ENCODE results near the gene KCNAB1.
A peak's percentile ranks its signal among the peaks of the same experiment; 100 is the strongest.

KCNAB1 gene

DNA sequence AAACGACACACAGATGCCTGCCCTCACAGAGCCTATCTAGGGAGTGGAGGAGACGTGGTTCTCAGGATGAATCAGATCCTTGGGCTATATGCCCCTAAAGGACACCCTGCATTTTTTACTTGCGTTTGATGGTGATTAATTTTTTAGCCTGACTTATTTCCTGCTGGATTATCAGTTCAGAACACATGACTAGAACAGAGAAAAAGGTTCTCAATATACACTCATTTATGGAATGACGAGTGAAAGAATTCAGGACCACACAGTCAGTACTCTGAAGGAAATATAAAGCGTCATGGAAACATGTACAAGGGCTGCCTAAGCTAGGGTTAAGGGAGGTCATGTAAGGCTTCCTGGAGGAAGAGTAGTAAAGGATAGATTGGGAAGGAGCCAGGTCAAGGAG lies 312.8 kb downstream of the KCNAB1 start:
- no peak overlapping the region for H3K4me3 ChIP-seq (ENCODE audit: low read depth, low read length)

DNA sequence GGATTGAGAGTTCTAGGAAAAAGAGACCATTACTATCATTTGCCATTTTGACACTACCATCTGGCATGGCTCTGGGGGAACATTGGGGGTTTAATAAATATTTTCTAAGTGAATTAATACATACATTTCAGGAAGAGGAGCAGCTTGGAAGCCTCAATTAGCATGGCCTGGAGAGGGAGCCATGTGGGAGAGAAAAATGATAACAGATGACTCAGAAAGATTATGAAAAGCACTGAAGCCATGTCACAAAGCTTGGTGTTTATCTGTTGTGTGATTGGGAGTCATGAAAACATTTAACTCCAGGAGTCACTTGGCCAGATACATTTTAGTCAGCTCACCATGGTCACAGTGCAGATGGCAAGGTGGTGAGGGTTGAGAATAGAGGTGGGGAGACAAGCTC lies 313.5 kb downstream of the KCNAB1 start:
- no peak overlapping the region for H3K4me3 ChIP-seq (ENCODE audit: low read depth, low read length)

DNA sequence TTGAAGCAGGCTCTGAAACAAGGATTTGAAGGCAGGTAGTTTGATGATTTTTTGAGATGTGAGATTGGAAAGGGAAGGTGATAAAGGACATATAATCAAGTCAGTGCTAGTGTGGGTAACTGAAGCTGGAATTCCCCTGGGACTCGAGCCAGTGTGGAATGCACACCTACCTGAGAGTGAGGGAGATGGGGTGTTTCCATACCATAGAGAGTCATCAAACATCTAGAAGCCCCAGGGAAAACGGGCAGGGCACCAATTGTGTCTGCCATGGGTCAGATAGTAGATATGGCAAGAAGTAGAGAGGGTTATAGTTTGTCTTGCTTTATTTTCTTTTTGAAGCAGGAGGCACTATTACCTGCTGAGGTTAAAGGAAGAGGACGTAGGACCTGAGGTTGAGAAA lies 314.5 kb downstream of the KCNAB1 start:
- H3K4me3 ChIP-seq (ENCODE audit: low read depth, low read length) = no peak overlapping the region

DNA sequence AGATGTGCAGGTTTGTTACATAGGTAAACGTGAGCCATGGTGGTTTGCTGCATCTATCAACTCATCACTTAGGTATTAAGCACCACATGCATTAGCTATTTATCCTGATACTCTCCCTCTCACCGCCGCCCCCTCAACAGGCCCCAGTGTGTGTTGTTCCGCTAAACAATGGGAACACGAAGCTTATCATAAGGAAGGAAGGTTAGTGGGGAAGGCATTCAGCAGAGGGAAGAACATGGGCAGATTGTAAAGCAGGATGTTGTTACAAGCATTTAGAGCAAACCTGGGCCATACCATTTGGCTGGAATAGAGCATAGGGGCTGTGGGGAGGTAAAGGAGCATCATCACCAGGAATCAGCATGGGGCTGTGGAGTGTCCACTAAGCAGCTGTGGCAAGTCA lies 322.7 kb downstream of the KCNAB1 start:
- H3K4me3 ChIP-seq (ENCODE audit: low read depth, low read length) = no peak overlapping the region

DNA sequence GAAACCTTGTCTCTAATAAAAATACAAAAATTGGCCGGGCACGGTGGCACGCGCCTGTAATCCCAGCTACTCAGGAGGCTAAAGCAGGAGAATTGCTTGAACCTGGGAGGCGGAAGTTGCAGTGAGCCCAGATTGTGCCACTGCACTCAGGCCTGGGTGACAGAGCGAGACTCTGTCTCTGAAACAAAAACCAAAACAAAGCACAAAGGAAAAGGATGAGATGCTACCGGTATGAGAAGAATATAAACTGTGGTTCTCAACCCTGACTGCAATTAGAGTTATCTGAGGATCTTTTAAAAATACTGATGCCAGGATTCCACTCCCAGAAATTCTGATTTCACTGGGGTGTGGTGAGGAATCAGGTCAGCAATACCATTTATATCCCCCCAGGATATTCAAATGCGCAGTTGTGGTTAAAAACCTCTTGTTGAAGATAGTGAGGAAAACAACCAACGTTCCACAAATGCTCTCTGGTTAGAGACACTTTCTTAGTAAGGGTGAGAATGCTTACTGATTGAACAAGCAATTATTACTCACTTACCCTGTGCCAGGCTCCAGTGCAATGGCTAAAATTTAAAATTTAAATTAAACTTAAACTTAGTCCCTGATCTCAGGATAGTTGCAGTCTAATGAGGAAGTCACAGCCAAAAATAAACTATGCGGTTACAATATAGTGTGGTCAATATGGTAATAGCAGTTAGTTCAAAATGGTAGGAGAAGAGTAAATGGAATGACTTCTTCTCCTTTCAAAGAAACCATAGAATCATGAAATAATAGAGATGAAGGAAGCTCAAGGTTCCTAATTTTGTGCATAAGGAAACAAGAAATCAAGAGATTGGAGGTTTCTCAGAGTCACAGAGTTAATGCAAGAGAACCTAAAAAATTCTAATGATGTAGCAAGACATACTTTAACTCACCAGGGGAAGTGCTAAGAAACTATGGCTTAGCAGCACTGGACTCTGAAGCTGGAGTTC lies 325.0 kb downstream of the KCNAB1 start:
- no peak overlapping the region for H3K4me3 ChIP-seq (ENCODE audit: low read depth, low read length)

DNA sequence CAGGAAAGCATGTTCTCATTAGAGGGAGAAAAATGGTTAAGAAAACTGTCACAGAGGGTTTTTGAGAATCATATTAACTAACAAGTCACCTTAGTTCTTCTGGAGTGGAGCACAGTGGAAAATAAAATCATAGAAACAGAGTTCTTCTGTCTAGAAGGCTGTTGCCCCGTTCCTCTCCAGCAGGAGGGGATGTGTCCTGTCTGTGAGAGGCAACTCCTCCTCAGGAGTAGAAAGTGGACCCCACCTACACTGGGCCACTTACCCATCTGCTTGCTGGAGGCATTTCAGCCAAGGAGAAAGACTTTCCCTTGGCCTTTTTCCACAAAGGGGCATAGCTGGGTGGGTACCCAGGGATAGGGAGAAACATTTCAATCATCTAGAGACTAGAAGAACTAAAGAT lies 327.9 kb downstream of the KCNAB1 start:
- H3K4me3 ChIP-seq (ENCODE audit: low read depth, low read length) = no peak overlapping the region

DNA sequence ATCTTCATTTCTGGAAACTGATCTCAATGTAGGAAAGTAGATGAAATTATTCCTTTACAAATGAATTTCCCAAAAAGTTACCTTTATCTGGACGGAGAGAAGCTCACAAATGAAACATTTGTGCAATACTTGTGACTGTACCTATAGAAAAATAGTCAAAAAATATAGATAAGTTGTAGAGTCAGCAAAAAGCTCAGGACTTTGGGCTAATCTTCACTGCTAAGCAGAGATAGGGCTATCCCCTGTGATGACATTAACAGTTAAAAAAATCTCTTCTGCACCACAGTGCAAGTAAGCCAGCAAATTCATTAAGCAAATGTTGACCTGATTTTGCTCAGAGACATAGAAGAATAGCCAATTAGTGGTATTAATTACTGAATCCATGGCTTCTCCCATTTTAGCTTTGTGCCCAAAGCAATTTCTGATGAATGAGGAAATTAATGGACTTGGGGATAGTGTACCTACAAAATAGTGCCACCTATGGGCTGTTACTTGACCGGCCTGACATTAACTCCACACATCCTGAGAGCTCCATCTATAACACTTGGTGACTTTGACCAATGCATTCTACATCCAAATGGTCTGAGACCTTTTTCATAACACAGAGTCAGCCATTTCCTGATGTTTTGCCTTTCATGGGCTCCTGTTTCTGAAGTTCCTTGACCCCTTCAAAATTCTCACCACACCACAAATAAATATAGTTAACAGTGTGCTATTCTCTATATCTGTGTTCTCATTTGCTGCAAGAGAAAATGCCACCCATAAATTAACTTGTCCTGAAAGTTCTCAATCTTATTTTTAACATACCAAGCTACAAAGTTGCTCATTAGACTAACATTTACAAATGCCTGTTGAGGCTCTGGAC lies 329.6 kb downstream of the KCNAB1 start:
- H3K4me3 ChIP-seq (ENCODE audit: low read depth, low read length) = no peak overlapping the region

DNA sequence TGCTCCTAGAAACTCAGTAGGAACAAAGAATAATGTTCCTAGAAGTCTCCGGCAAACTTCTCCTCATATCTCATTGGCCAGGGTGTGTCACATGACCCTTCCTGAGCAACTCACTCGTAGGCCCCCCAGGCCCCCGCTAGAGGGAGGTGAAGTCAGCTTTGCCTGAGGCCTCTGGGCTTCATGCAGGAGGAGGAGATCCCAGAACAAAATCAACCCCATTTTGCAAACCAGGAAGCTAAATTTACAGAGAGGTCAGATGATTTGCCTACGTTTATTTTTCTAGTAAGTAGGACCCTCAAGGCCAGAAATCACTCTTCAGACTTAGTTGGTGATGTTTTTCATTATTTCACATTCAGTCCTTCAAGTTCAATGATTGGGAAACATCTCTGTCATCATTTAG lies 335.5 kb downstream of the KCNAB1 start:
- no peak overlapping the region for H3K4me3 ChIP-seq (ENCODE audit: low read depth, low read length)

DNA sequence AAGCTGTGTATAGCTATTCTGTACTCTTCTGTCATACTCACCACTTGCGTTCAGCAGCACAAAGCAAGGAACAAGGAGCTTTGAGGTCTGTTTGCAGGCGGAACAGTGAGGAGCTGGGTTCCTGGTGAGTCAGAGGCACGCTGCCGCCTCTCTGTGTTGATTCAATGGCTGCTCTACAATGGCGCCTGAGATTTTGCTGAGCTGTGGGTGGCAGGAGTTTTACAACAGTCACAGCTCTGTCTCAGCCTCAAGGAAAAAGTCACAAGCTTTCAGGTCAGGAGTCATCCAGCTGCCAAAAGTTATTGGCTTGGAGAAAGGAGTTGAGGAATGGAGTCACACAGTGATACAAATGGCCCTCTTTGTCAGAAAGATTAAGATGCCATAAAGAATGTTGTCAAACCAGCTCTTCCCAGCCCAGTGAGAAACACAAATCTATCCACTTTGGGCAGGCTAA lies 336.4 kb downstream of the KCNAB1 start:
- no peak overlapping the region for H3K4me3 ChIP-seq (ENCODE audit: low read depth, low read length)

DNA sequence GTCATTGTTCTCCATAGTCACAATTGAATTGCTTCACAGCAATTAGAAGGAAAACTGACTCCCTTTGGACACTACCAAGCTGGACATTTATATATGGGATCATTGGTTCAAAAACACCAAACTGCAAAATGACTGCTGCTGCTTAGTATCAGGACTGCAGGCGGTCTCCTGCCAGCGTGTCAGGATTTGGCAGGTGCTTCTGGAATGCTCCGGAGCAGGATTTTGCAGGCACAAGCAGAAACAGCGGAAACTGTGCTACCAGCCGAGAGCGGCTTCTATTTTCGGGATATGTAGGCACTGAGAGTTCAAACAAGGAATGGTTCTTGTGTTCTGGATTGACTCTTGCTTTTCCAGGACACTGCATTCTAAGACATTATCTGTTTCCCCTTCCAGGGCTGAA lies 339.1 kb downstream of the KCNAB1 start:
- H3K4me3 ChIP-seq (ENCODE audit: low read depth, low read length) = no peak overlapping the region

DNA sequence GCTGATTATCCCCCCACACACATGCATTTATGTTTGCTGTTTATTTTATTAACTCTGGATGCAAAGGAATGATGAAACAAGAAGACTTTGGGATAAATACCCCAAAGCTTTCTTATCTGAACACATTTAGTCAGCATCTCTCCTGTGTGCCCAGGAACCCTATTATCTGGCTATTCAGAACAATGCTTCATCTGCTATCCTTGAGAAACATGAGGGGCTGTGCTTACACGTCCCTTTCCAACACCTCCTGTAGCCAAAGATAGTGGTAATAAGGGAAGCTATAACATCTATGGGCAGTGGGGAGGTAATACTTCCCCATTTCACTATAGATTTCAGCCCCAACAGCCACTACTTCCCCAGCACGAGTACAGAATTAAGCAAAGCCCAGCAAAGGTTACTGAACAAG lies 339.8 kb downstream of the KCNAB1 start:
- no peak overlapping the region for H3K4me3 ChIP-seq (ENCODE audit: low read depth, low read length)

DNA sequence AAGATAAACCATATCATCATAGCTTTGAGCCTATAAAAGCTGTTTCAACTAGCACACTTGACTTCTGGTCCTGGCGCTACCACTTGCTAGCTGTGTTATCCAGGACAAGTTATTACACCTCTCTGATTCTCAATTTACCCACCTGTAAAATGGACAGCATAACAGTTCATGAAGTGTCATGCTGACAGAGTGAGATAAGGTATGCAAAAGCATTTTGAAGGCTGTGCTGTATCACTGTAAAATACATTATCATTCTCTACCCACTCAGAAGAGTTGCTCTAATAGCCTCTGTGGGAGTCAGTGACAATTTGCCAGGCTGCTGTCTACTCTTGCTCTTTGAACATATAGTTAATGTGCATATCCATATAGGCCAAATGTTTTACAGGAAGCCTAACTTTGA lies 341.5 kb downstream of the KCNAB1 start:
- H3K4me3 ChIP-seq (ENCODE audit: low read depth, low read length) = no peak overlapping the region

DNA sequence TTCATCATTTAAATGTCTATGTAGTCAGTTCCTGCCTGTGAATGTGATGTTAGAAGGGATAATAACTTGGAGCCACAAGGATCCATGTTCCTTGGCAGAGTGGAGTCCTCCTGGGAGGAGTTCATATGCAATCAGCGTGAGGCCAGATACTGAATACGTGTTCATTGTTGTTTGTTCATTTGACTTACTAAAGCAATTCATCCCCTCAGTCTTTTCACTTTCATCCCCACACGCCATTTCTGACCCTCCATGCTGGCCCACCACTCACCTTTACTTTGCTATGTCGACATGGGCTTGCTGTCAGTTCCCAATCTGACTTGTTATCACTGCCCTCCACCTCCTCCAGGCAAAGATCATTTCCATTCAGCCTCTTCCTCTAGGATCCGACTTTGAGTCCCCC lies 342.7 kb downstream of the KCNAB1 start:
- no peak overlapping the region for H3K4me3 ChIP-seq (ENCODE audit: low read depth, low read length)

DNA sequence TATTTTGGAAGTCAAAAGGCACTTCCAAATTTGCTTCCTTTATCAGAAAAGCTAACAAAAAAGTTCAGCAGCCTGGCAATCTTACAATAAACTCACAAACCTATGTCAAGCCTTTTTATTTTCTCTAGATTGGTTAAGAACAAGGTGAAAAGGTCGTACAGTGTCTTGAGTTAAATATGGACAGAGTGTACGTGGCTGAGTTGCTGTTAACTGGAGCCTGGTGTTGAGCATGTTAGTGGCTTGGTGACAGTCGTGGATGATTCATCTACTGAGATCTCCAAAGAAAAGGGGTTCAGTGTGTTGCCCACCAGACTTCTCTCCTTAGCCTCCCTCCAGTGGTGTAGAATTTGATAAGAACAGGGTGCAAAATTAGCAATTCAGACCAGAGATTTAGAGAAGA lies 344.8 kb downstream of the KCNAB1 start:
- H3K4me3 ChIP-seq (ENCODE audit: low read depth, low read length) = no peak overlapping the region

DNA sequence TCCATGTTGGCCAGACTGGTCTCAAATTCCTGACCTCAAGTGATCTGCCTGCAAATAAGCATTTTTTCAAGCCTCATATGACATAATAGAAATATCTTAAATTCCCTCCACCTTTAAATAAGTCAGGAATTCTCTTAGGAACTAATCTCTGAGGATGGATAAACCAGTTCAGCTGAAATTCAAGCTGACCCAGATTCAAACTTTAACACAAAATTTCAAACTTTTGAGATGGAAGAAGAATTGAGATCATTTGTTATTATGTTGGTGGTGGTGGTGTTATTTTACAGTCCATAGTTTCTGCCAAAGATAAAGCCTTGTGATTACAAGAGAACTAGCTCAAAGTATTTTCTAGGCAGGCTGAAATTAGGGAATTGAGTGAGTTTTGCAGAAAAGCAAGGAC lies 349.1 kb downstream of the KCNAB1 start:
- H3K4me3 ChIP-seq (ENCODE audit: low read depth, low read length) = no peak overlapping the region

DNA sequence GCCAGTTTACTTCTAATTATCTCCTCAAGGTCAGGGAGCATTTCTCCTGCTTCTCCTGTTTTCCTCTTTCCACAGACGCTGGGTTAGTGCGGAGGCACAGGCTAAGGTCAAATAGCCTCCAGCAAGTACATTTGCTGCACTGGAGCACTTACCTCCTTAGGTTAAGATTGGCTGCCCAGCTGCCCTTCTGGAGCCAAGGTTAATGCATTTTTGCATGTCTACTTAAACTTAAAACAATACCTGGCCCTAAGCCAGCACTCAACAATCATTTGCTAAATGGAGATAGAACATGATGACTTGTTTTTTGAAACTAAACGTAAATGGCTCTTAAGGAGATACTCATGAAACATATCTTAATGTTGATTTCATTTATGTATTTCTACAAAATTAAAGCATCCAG lies 351.1 kb downstream of the KCNAB1 start:
- H3K4me3 ChIP-seq (ENCODE audit: low read depth, low read length) = no peak overlapping the region

DNA sequence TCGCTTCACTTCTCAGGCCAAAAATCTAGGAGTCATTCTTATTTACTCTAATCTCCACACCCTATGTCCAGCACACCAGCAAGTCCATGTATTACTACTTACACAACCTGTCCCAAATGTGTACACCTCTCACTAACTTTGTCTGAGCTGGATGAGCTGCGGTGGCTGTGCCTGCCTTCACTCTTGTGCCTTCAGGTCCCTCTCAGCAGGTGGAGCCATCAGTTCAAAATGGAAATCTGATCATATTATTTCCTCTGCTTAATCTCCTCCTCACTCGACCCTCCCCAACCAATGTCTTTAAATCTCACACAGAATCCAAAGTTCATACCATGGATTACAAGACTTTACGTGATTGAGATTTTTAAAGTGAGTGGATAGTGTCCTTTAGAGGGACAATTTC lies 351.8 kb downstream of the KCNAB1 start:
- H3K4me3 ChIP-seq (ENCODE audit: low read depth, low read length) = no peak overlapping the region

DNA sequence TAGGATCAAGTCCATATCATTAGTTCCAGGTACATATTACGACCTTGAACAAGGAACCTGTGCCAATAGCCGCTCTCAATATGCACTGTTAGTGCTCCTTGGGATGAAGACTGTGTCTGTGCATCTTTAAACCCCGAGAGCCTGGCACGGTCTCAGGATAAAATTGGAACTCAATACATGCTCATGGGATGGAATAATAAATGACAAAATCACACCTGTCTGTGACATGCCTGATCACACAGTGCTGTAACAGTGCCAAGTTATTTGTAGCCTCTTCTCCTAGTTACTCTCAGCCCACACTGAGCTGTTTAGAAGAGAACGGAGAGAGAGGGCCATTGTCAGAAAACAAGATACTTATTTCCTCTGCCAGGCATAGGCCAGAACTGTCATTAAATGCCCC lies 352.3 kb downstream of the KCNAB1 start:
- H3K4me3 ChIP-seq (ENCODE audit: low read depth, low read length) = no peak overlapping the region

DNA sequence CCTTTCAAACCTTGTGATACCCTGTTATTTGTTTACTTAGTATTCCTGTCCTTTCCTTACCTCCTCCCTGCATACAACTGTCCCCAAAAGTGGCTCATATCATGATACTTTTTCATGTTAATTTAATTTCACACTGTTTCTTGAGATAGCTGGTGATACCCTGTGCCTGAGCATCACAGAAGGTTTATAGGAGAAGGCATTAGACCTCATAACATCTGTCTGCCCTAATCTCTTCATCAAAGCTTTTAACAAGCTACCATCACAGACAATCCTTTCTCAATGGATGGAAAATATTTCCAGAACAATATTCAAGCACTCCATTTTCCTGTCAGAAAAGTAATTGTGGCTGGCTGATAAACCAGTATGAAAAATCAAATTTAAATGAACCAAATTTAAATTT lies 353.0 kb downstream of the KCNAB1 start:
- H3K4me3 ChIP-seq (ENCODE audit: low read depth, low read length) = no peak overlapping the region

DNA sequence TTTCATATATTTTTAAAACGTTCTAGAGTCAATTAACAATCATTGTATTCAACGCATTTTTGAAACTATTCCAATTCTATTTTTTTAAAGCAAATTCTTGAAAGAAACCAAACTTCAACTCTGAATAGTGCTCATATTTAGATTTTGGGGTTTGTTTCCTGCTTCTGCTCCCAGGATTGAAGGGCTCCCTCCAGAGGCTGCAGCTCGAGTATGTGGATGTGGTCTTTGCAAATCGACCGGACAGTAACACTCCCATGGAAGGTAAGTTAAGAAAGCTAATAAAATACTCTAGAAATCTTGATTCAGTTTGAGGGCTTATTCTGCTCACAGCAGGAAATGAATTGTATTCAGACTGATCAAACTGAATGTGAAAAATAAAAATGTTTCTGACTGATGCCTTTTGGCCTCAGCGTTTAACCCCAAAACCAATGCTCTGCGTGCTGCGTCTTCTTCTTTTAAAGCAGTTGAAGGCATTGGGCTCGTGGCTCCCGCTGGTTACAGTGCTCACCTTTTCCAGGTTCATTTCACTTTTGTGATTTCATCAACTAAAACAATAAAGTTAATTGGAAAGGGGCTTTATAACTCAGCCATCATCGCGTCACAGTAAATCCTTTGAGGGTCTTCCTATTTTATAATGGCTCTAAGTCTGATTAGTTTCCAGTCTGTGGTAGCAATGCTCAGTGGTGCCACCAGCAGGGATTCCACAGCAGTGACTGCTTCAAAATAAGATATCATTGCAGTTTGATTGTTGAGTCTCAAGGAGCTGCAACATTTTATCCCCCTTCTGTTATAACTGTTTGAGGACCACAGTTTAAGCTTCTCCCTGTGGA lies 354.4 kb downstream of the KCNAB1 start:
- H3K4me3 ChIP-seq (ENCODE audit: low read depth, low read length) = peak overlapping the region; percentile 27

DNA sequence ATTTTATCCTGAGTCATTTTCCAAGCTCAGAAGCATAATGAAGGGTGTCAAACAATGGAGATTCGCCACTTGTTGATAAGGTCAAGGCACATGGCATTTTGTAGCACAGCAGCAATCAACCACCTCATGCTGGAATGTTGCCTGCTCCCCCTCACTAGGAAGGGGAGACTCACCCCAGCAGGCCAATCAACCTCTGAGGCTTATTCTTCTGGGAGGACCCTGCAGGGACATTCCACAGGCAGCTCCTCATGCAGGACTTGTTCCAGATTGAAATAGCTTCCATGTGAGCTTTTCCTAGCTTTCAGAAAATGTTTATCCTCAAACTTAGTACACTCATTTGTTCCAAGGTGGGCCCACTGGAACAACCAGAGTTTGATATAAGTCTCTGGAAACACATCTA lies 356.9 kb downstream of the KCNAB1 start:
- no peak overlapping the region for H3K4me3 ChIP-seq (ENCODE audit: low read depth, low read length)

Measured in iPS-11a (cell line).